Astrocyte of the spinal cord (primary cell): Measurements from ENCODE around the gene HBS1L.

Experiments used
- DNase-seq: peaks from one replicate; pipeline ENCODE4 v3.0.0; 2011; ENCODE audit warnings: low read depth, low spot score
- H3K4me3 ChIP-seq: 2 replicates; pipeline ENCODE4 v1.5.1; 2011; ENCODE audit warnings: low read depth, mild to moderate bottlenecking, low read length, moderate library complexity
- in situ Hi-C: cut with HindIII; loops from 2 replicates; pipeline ENCODE4 v1.10.0; 2017; ENCODE audit warnings: low sequenced_read_pairs
- TF ChIP-seq, protein P1 (sequence below): IDR thresholded peaks from 2 replicates; pipeline ENCODE4 v1.5.1; 2012; ENCODE audit warnings: low read depth, mild to moderate bottlenecking, low read length, inconsistent platforms

The HBS1L gene

DNA sequence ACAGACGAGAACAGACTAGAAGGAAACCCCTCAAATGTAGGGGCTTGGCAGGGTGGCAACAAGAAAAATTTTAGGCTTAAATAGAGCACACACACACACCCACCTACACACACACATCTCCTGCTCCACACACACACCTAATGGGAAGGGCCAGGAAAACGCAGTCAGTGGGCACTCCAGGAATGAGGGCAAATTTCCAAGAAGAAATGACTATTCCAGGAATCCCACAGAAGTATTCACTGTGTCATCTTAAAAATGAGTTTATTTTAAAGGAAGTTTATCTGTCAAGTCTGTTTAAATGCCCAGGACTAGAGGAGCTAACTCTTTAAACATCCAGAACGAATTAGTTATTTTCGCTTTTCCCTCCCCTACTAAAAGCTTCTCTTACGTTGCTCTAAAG, 117.7 kb downstream of the HBS1L start:
- no peak overlapping the region for H3K4me3 ChIP-seq
- TF ChIP-seq, protein P1, sequence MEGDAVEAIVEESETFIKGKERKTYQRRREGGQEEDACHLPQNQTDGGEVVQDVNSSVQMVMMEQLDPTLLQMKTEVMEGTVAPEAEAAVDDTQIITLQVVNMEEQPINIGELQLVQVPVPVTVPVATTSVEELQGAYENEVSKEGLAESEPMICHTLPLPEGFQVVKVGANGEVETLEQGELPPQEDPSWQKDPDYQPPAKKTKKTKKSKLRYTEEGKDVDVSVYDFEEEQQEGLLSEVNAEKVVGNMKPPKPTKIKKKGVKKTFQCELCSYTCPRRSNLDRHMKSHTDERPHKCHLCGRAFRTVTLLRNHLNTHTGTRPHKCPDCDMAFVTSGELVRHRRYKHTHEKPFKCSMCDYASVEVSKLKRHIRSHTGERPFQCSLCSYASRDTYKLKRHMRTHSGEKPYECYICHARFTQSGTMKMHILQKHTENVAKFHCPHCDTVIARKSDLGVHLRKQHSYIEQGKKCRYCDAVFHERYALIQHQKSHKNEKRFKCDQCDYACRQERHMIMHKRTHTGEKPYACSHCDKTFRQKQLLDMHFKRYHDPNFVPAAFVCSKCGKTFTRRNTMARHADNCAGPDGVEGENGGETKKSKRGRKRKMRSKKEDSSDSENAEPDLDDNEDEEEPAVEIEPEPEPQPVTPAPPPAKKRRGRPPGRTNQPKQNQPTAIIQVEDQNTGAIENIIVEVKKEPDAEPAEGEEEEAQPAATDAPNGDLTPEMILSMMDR: no peak
- DNase-seq: peak; percentile 75
- in situ Hi-C loops: no loop called here

DNA sequence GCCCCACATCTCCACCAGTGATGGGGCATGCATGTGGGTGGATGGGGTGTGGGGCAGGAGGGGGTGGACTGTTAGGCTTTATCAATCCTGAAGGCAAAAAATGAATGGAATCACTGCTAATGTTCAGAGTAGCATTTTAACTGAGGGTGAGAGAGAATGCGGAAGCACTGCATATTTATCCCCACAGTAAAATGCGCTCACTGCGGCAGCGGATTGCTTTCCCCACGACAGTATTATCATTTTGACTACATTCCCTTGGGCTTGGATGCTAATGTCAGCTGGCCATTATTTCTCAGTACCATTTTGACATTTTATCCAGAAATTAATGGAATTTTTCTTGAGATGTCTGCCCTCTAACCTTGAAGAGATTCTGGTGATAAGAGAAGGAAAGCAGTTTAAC, 118.1 kb downstream of the HBS1L start:
- no peak for DNase-seq
- TF ChIP-seq, protein P1: no peak
- H3K4me3 ChIP-seq: no peak overlapping the region
- in situ Hi-C loops: no loop called here

DNA sequence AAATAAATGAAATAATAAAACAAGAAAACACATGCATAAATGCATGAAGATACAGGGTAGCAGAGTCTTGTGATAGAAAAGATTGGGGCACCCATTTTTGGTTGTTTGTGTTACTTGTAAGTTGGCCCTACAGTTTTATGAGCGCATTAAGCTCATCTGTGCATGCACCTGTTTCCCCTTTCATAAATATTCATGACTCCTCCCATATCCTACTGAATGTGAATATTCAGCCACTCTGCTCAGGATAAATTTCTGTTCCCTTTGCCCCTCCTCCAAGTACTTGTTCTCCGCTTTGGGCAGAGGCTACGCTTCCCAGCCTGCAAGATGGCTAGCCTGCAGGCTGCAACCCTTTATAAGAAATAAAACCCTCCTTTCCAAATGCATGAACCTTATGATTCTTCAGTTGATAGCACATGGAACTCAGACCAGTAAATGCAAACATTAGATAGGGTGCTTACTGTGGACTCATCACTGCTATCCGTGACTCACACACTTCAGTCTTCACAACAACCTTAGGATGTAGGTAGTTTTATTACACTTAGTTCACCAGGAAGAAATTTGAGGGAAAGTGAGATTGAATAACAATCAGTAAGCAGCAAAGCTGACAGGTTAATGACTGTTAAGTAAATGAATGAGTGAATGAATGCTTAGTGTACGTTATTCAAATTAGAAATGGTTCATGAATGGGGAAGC, 119.7 kb downstream of the HBS1L start:
- TF ChIP-seq, protein P1: no peak
- H3K4me3 ChIP-seq: no peak overlapping the region
- DNase-seq: no peak
- in situ Hi-C loops: no loop called here

DNA sequence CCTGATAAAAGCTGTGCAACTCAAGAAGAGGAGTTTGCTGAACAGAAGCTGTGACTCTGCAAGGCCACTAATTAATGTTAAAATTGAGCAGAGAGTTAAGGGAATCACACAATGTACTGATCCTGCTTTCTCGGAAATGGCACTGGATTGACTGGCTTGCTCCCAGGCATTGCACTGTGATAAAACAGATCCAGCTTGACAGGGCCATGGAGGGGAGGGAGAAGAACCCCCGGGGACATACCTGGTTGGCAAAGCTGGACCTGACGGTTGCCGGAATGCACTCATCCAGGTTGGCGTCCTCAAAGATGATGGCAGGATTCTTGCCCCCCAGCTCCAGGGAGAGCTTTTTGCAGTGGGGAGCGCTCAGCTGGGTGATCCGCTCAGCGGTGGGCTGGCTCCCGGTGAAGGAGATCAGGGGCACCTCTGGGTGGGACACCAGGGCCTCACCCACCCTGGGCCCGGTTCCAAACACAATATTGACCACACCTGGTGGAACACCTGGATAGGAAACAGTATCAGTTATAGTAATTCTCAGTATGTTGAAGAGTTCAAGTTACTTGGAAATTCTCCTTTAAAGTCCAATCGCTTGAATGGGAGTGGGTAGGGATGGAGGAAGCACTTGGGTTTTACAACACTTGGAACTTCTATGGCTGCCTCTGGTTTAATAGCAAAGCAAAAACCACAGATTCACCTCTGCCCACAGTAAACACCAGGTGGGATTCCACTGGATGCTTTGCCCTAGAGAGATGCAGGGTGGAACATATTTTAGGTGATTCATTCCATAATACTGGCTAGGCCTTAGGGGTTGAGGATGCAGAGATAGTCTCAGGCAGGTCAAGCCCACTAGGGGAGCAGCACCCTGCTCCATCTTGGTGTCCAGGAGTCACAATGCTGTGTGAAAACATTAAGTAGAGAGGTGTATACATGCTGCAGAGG, 121.8 kb downstream of the HBS1L start:
- H3K4me3 ChIP-seq: no peak overlapping the region
- in situ Hi-C loops: no loop called here
- no peak for DNase-seq
- TF ChIP-seq, protein P1: no peak

DNA sequence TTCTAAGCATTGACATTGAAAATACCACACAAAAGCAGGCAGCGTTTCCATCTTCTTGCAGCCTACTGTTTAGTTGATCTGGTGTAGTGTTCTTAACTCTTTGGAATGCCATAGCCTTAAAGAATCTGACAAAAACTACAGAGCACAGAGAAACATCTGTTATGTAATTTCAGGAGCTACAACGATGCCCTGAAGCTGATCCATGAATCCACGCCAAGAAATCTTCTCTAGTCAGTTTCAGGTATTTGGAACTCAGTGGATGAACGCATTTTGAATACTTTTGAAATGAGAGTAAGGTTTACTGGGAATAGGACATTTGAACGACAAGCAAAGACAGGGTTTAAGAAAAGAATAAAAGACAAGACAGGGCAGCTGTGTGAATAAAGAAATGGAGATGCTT, 122.5 kb downstream of the HBS1L start:
- no peak for DNase-seq
- in situ Hi-C loops: no loop called here
- H3K4me3 ChIP-seq: no peak overlapping the region
- TF ChIP-seq, protein P1: no peak

DNA sequence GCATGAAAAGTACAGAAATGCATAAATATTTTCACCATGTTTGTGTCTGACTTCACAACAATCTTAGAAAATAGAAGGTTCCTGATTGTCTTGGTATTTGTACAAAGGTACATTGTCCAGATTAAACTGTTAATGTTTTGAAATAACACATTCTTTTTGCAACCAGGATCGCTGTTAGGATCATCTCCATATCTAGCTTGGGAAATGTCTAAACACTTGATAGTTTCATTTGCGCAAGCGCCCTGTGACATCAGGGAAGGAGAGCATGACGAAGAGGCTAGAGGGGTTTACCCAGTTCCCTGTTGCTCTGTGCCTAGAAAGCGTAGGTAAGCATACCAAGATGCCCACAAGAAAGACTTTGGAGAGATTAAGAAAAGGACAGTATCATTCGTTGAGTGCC, 124.2 kb downstream of the HBS1L start:
- DNase-seq: no peak
- no peak overlapping the region for H3K4me3 ChIP-seq
- in situ Hi-C loops: no loop called here
- TF ChIP-seq, protein P1: no peak
